Activated B cell treated with CpG ODN at 0.5 μM for 24 hours (primary cell): Measurements from ENCODE around the gene KRT4. TPM values are rescaled to one million over a fixed set of nuclear protein-coding genes. Genes with fewer than 3 reads are reported as not detected.

ENCODE experiments used
- ATAC-seq: fragments of 200-7000 bp; cut with Tn5 transposase; one replicate; pipeline ENCODE4 v1.10.0; 2021; ENCODE audit warnings: low read depth, mild to moderate bottlenecking, moderate library complexity
- CTCF ChIA-PET: fragments of 350-600 bp; sonication (Branson Sonifier 250); formaldehyde crosslinking; loops from one replicate; lab custom pipeline; 2021; ENCODE audit warnings: antibody characterized with exemption; lab: Charles Lee
- POLR2A ChIA-PET: fragments of 350-600 bp; sonication (Branson Sonifier 250); formaldehyde crosslinking; loops from one replicate; lab custom pipeline; 2021; ENCODE audit warnings: antibody characterized with exemption; lab: Charles Lee
- DNase-seq: peaks from one replicate; pipeline ENCODE4 v3.0.0; 2022
- H3K27ac Mint-ChIP-seq: one replicate; pipeline ENCODE4 v1.8.0; 2020; ENCODE audit warnings: mixed read lengths
- H3K27me3 Mint-ChIP-seq: one replicate; pipeline ENCODE4 v1.8.0; 2021; ENCODE audit warnings: mixed read lengths
- H3K36me3 Mint-ChIP-seq: one replicate; pipeline ENCODE4 v1.8.0; 2021; ENCODE audit warnings: low read depth, mixed read lengths
- H3K4me1 Mint-ChIP-seq: one replicate; pipeline ENCODE4 v1.8.0; 2021; ENCODE audit warnings: mixed read lengths
- H3K4me3 Mint-ChIP-seq: one replicate; pipeline ENCODE4 v1.8.0; 2020; ENCODE audit warnings: mild to moderate bottlenecking, mixed read lengths
- H3K9me3 Mint-ChIP-seq: one replicate; pipeline ENCODE4 v1.8.0; 2020; ENCODE audit warnings: mixed read lengths
- intact Hi-C: fragments of 100-400 bp; cut with micrococcal nuclease; formaldehyde crosslinking; loops from one replicate; pipeline ENCODE4 v1.15.1; 2024
- total RNA-seq: library from RNA; stranded (reverse); gene quantifications from 2 replicates; pipeline ENCODE4 v1.2.3, GENCODE V29; 2022
- TF ChIP-seq, protein P1 (sequence below): fragments of 200-600 bp; IDR thresholded peaks from one replicate; pipeline ENCODE4 v1.8.0; 2022; ENCODE audit warnings: antibody characterized with exemption, mild to moderate bottlenecking

Gene KRT4
- total RNA-seq, 1 donor from 2014 or later, result not detected

- intact Hi-C loops, result no loop called here
- TF ChIP-seq, protein P1, sequence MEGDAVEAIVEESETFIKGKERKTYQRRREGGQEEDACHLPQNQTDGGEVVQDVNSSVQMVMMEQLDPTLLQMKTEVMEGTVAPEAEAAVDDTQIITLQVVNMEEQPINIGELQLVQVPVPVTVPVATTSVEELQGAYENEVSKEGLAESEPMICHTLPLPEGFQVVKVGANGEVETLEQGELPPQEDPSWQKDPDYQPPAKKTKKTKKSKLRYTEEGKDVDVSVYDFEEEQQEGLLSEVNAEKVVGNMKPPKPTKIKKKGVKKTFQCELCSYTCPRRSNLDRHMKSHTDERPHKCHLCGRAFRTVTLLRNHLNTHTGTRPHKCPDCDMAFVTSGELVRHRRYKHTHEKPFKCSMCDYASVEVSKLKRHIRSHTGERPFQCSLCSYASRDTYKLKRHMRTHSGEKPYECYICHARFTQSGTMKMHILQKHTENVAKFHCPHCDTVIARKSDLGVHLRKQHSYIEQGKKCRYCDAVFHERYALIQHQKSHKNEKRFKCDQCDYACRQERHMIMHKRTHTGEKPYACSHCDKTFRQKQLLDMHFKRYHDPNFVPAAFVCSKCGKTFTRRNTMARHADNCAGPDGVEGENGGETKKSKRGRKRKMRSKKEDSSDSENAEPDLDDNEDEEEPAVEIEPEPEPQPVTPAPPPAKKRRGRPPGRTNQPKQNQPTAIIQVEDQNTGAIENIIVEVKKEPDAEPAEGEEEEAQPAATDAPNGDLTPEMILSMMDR, result no peak
- CTCF ChIA-PET, result no interaction called here
- H3K4me3 Mint-ChIP-seq, result no peak overlapping the region
- ATAC-seq (no peak), DNase-seq (no peak)
- peaks cover 8% of the 10 kb centered on the region for H3K27me3 Mint-ChIP-seq
- POLR2A ChIA-PET, result no interaction called here
- no peaks in the 10 kb centered on the region for H3K9me3 Mint-ChIP-seq
- no peak overlapping the region for H3K27ac Mint-ChIP-seq
- H3K4me1 Mint-ChIP-seq, result no peaks in the 10 kb centered on the region
- no peaks in the 10 kb centered on the region for H3K36me3 Mint-ChIP-seq
Measured at GRCh38 chr12:52828156-52828555, 14.2 kb upstream of the KRT4 start.

DNA sequence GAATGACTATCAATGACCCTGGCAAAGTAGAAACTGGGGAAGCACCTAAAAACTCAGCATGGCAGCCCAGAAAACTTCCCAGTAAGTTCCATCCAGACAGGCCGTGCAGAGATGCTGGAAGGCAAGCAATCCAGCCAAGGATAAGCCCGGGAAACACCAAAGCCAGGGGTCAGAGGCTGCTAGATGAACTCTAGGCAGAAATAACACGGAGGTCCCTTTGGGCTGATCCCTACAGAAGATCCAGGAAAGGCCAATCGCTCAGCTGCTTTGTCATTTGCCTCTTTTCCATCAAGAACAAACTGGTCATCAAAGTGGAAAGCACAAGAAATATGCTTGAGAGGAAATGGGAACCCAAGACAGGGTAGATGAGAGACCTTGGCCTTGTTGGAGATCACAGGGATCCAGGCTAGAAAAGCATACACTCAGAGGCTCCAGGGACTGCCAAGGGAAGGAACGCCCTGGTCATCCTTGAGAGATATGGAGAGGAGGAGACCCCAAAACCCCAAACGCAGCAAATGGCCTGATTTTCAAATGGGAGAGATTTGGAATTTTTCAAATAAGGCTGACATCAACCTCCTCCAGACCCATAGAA is 13.7 kb upstream of the KRT4 start:
- H3K4me3 Mint-ChIP-seq, result no peak overlapping the region
- H3K36me3 Mint-ChIP-seq, result no peaks in the 10 kb centered on the region
- ATAC-seq, result no peak
- ChIA-PET CTCF (no interaction called here), POLR2A (no interaction called here)
- no peaks in the 10 kb centered on the region for H3K9me3 Mint-ChIP-seq
- H3K4me1 Mint-ChIP-seq, result no peaks in the 10 kb centered on the region
- TF ChIP-seq, protein P1, result no peak
- no peak overlapping the region for H3K27ac Mint-ChIP-seq
- intact Hi-C loops, result no loop called here
- peaks cover 8% of the 10 kb centered on the region for H3K27me3 Mint-ChIP-seq
- no peak for DNase-seq

- Mint-ChIP-seq H3K36me3 (no peaks in the 10 kb centered on the region), H3K27ac (no peak overlapping the region), H3K4me1 (no peaks in the 10 kb centered on the region), H3K9me3 (no peaks in the 10 kb centered on the region), H3K27me3 (peaks cover 8% of the 10 kb centered on the region), H3K4me3 (no peak overlapping the region)
- ATAC-seq (no peak), DNase-seq (no peak)
- POLR2A ChIA-PET, result no interaction called here
- CTCF ChIA-PET, result no interaction called here
- intact Hi-C loops, result no loop called here
- TF ChIP-seq, protein P1, result no peak
Measured at GRCh38 chr12:52826611-52827498, 12.9 kb upstream of the KRT4 start.

DNA sequence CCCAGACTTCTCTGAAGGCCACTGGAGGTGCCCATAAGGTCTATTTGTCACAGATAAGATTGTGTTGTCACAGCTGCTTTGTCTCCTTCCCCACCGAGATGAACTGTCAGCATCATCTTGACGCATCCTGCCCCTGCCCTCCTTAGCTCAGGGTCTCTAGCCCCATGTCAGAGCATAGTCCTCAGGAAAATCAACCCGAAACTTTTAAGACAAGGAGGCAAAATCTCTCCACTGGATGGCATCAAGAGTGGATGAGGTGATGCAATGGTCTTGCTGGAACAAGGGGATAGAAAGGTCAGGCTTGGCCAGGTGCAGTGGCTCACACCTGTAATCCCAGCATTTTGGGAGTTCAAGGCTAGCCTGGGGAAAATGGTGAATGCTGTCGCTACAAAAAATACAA is 12.0 kb upstream of the KRT4 start:
- ATAC-seq (no peak), DNase-seq (no peak)
- H3K27ac Mint-ChIP-seq, result no peak overlapping the region
- H3K36me3 Mint-ChIP-seq, result no peaks in the 10 kb centered on the region
- POLR2A ChIA-PET, result no interaction called here
- TF ChIP-seq, protein P1, result no peak
- H3K9me3 Mint-ChIP-seq, result no peaks in the 10 kb centered on the region
- no peaks in the 10 kb centered on the region for H3K4me1 Mint-ChIP-seq
- H3K27me3 Mint-ChIP-seq, result peaks cover 9% of the 10 kb centered on the region
- H3K4me3 Mint-ChIP-seq, result no peak overlapping the region
- intact Hi-C loops, result no loop called here
- CTCF ChIA-PET, result no interaction called here

DNA sequence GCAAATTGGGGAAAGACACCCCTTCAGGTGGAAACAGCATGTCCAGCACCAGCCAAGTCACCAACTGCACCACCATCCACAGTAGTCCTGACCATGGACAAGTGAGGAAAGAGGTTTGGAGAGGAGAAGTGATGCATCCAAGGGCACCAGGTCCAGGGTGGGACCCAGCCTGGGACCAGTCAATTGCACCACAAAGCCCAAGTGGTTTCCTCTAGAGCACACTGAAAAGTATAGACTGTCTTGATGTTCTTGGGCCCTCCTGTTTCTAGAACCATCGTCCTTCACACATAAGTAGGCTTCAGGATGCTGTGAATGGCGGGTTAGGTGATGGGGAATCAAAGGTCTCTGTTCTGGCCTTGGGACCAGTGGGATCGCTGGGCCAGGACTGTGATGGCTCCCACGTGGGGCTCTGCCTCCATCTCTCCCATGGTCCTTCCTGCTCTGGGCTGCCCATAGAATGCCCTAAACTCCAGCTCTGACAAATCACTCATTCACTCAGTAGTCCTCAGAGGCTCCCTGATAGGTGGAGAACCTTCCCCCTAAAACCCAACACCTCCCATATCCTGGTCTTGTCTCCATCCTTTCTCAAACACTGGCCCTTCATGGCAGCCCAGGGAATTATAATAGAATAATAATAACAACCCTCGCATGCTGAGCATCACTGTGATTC is 11.0 kb upstream of the KRT4 start:
- CTCF ChIA-PET, result no interaction called here
- no peaks in the 10 kb centered on the region for H3K9me3 Mint-ChIP-seq
- peaks cover 12% of the 10 kb centered on the region for H3K27me3 Mint-ChIP-seq
- TF ChIP-seq, protein P1, result no peak
- no peak for DNase-seq
- H3K4me1 Mint-ChIP-seq, result no peaks in the 10 kb centered on the region
- intact Hi-C loops, result no loop called here
- no peaks in the 10 kb centered on the region for H3K36me3 Mint-ChIP-seq
- no peak overlapping the region for H3K27ac Mint-ChIP-seq
- H3K4me3 Mint-ChIP-seq, result no peak overlapping the region
- POLR2A ChIA-PET, result no interaction called here
- ATAC-seq, result no peak
